Lower leg skin (tissue), 3 donors: ENCODE results near the gene CBX3.

Source experiments
- CTCF ChIP-seq, 3 donors: fragments of 450-650 bp; IDR thresholded peaks; one replicate each; pipeline ENCODE4 v1.5.1; 2016; ENCODE audit warnings: antibody characterized with exemption in 3 of 3, mild to moderate bottlenecking in 3 of 3, moderate library complexity in 2 of 3
- POLR2A ChIP-seq, 2 donors: fragments of 450-650 bp; IDR thresholded peaks; one replicate each; pipeline ENCODE4 v1.6.1; 2016 to 2017; ENCODE audit warnings: antibody characterized with exemption in 2 of 2, mild to moderate bottlenecking in 1 of 2, moderate library complexity in 1 of 2

DNA sequence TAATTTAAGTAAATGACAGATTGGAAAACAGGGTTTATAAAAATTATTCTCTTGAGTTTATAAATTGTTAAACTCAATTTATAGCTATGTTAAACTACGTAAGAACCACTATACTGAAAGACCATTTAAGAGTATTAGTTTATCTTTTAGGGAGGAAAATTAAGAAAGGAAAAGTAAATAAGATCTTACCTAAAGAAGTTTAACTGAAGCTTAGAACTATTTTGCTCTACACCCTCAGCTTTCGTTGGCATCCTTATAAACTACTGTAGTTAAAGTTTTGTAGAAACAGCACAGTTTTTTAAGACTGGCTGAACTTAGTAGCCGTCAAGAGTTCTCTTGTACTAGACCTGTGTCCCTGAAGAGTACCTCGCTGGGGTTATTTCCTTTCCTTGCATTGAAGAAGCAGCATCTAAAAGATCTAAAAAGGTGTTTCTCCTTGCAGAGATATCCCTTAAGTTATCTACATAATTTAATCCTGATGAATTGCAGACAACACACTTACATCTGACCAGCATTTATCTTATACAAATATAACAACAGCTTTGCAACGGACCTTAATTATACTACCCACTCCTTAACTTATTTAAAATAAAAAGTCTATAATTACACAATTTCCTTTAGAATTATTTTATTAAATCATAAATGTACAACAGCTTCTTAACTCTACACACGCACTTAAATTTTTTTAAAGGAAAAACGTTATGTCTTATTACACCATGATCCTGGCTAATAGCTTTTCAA is 10.1 kb upstream of the CBX3 start:
- TF ChIP-seq CTCF (IDR thresholded peaks at IDR 0.05): no peak
- TF ChIP-seq POLR2A (IDR thresholded peaks at IDR 0.05): no peak
